Nucleus accumbens (tissue), 56 donors: ENCODE results near the gene RHAG.
"Not testable (repeated sequence)": the region's sequence is repeated elsewhere in the genome, so short reads cannot be mapped to it uniquely, and the experiment has no call there.

Experiments
- DNase-seq, 56 donors: peaks; one replicate each; lab custom pipeline; 2025; lab: John Stamatoyannopoulos, UW

RHAG gene

GRCh38 chr6:49636713-49637349 is at the start of gene RHAG:
Gene RHAG (minus strand): TSS chr6:49636839. CDS start chr6:49636812, 27 bp downstream.
- no peak for DNase-seq

GRCh38 chr6:49676671-49677281 is 40.1 kb upstream of the RHAG start:
- DNase-seq = no peak

- no peak for DNase-seq
Observed at GRCh38 chr6:49675816-49676215, 39.2 kb upstream of the RHAG start.

GRCh38 chr6:49668083-49668511 is 31.5 kb upstream of the RHAG start:
- no peak for DNase-seq

- no peak for DNase-seq
Observed at GRCh38 chr6:49666930-49667757, 30.5 kb upstream of the RHAG start.

GRCh38 chr6:49666480-49666879 is 29.8 kb upstream of the RHAG start:
- no peak for DNase-seq

- no peak for DNase-seq
Observed at GRCh38 chr6:49664817-49665216, 28.2 kb upstream of the RHAG start.

GRCh38 chr6:49664054-49664453 is 27.4 kb upstream of the RHAG start:
- DNase-seq = not testable (repeated sequence)

- no peak for DNase-seq
Observed at GRCh38 chr6:49662892-49663261, 26.2 kb upstream of the RHAG start.

GRCh38 chr6:49662231-49662891 is 25.7 kb upstream of the RHAG start:
- DNase-seq = no peak

- DNase-seq = no peak
Observed at GRCh38 chr6:49653942-49654341, 17.3 kb upstream of the RHAG start.

- DNase-seq = no peak
Observed at GRCh38 chr6:49653438-49653837, 16.8 kb upstream of the RHAG start.

- DNase-seq = no peak
Observed at GRCh38 chr6:49651239-49651638, 14.6 kb upstream of the RHAG start.

- DNase-seq = no peak
Observed at GRCh38 chr6:49649988-49650387, 13.3 kb upstream of the RHAG start.

- DNase-seq = no peak
Observed at GRCh38 chr6:49648036-49648435, 11.4 kb upstream of the RHAG start.

- DNase-seq = no peak
Observed at GRCh38 chr6:49647476-49647875, 10.8 kb upstream of the RHAG start.

- DNase-seq = no peak
Observed at GRCh38 chr6:49646942-49647341, 10.3 kb upstream of the RHAG start.

- no peak for DNase-seq
Observed at GRCh38 chr6:49646130-49646824, 9.6 kb upstream of the RHAG start.

GRCh38 chr6:49645139-49645538 is 8.5 kb upstream of the RHAG start:
- DNase-seq = no peak

GRCh38 chr6:49639177-49639817 is 2.7 kb upstream of the RHAG start:
- DNase-seq = no peak
